SU-DHL-6 (cell line): ENCODE results near the gene MYH11.

ENCODE experiments used
- H2AFZ ChIP-seq: fragments of 200-600 bp; sonication (generic); 2 replicates; pipeline ENCODE4 v1.6.1; 2014; ENCODE audit warnings: low read depth, mild to moderate bottlenecking, moderate library complexity, mixed read lengths, antibody characterized with exemption, low read length; ENCODE audit not compliant: severe bottlenecking
- H3F3A ChIP-seq: fragments of 200-600 bp; shearing (Covaris generic); 2 replicates; pipeline ENCODE4 v1.6.0; 2016; ENCODE audit warnings: antibody characterized with exemption, mild to moderate bottlenecking; ENCODE audit not compliant: insufficient read depth
- H3K27ac ChIP-seq: fragments of 200-600 bp; sonication (generic); 2 replicates; pipeline ENCODE4 v1.5.1; 2016; ENCODE audit warnings: low read depth, mild to moderate bottlenecking, low read length, moderate library complexity, mixed read lengths
- H3K27me3 ChIP-seq: fragments of 200-600 bp; sonication (generic), shearing (Covaris generic); 2 replicates; pipeline ENCODE4 v1.6.0; 2014; ENCODE audit warnings: mild to moderate bottlenecking, low read length
- H3K36me3 ChIP-seq: fragments of 200-600 bp; sonication (generic); 2 replicates; pipeline ENCODE4 v1.6.1; 2014; ENCODE audit warnings: mild to moderate bottlenecking, low read length, mixed read lengths
- H3K4me2 ChIP-seq: fragments of 300-600, 200-600 bp; shearing (Covaris generic), sonication (generic); 2 replicates; pipeline ENCODE4 v1.6.0; 2014; ENCODE audit warnings: low read length, low read depth, mild to moderate bottlenecking; ENCODE audit not compliant: poor library complexity, severe bottlenecking
- H3K4me3 ChIP-seq: fragments of 200-600 bp; sonication (generic); 2 replicates; pipeline ENCODE4 v1.5.1; 2014; ENCODE audit warnings: antibody characterized with exemption, low read length, mild to moderate bottlenecking, mixed read lengths; ENCODE audit not compliant: insufficient read depth, poor library complexity, severe bottlenecking
- H3K79me2 ChIP-seq: fragments of 200-600 bp; sonication (generic); 2 replicates; pipeline ENCODE4 v1.6.1; 2014; ENCODE audit warnings: mild to moderate bottlenecking, low read length, moderate library complexity; ENCODE audit not compliant: insufficient read depth
- H3K9ac ChIP-seq: fragments of 200-600 bp; sonication (generic); 2 replicates; pipeline ENCODE4 v1.7.0; 2014; ENCODE audit warnings: mild to moderate bottlenecking, low read length
- H3K9me2 ChIP-seq: fragments of 200-600 bp; sonication (generic); replicated peaks from 2 replicates; pipeline ENCODE4 v1.6.1; 2014; ENCODE audit warnings: low read length; ENCODE audit not compliant: insufficient read depth
- H3K9me3 ChIP-seq: fragments of 200-600 bp; sonication (generic); 2 replicates; pipeline ENCODE4 v1.6.1; 2014; ENCODE audit warnings: low read length, mixed read lengths; ENCODE audit not compliant: insufficient read depth
- H4K20me1 ChIP-seq: fragments of 200-600 bp; sonication (generic); 2 replicates; pipeline ENCODE4 v1.6.1; 2014; ENCODE audit warnings: low read depth, mild to moderate bottlenecking, antibody characterized with exemption, low read length, moderate library complexity, mixed read lengths
- CTCF ChIP-seq: fragments of 200-600 bp; sonication (generic); IDR thresholded peaks from one replicate; pipeline ENCODE4 v1.5.1; 2017; ENCODE audit warnings: antibody characterized with exemption, mild to moderate bottlenecking, low read length, moderate library complexity; ENCODE audit not compliant: insufficient read depth, poor library complexity, severe bottlenecking
- EZH2phosphoT487 ChIP-seq: fragments of 200-600 bp; sonication (generic), shearing (Covaris generic); conservative IDR thresholded peaks from 2 replicates; pipeline ENCODE4 v1.6.1; 2018; ENCODE audit warnings: mild to moderate bottlenecking, antibody characterized with exemption, low read length, moderate library complexity, mixed read lengths

The MYH11 gene

DNA sequence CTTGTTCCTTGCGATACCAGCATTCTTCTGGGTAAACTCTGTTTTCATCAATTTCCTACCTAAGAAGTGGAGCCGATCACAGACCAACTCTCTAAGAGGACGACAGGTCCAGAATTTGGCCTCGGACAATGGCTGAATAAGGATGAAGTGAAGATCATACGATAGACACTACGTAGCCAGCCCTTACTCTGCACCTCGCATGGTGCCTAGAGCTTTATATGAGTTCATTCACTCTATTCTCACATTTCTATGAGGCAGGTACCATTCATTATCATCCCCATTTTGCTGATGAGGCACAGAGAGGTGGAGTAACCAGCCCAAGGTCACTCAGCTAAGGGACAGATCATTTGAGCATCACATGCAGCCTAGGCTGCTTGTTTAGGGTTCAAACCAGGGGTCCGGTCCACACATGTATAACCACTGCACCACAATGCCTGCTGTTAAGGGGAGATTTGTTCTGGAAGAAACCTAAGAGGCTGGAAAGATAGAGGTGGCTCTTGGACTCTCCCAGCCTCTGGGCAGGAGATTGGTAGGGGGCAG, 78.6 kb downstream of the MYH11 start:
- TF ChIP-seq EZH2phosphoT487 (no peak), CTCF (no peak)

GRCh38 chr16:15777533-15778203, 79.2 kb downstream of the MYH11 start:
- Histone ChIP-seq H3K9me2 (no peaks in the 10 kb centered on the region), H3K4me2 (no peak overlapping the region)

More for the DNA sequence above, 78.6 kb downstream of the MYH11 start:
- no peak overlapping the region for H3K4me3 ChIP-seq
- no peaks in the 10 kb centered on the region for H3K79me2 ChIP-seq
- H4K20me1 ChIP-seq, result no peaks in the 10 kb centered on the region
- H3K4me2 ChIP-seq, result no peak overlapping the region
- no peak overlapping the region for H2AFZ ChIP-seq
- no peaks in the 10 kb centered on the region for H3K9me2 ChIP-seq
- no peaks in the 10 kb centered on the region for H3K9me3 ChIP-seq
- no peaks in the 10 kb centered on the region for H3K36me3 ChIP-seq
- no peak overlapping the region for H3K9ac ChIP-seq
- no peak overlapping the region for H3K27ac ChIP-seq
- no peaks in the 10 kb centered on the region for H3F3A ChIP-seq
- H3K27me3 ChIP-seq, result no peaks in the 10 kb centered on the region

DNA sequence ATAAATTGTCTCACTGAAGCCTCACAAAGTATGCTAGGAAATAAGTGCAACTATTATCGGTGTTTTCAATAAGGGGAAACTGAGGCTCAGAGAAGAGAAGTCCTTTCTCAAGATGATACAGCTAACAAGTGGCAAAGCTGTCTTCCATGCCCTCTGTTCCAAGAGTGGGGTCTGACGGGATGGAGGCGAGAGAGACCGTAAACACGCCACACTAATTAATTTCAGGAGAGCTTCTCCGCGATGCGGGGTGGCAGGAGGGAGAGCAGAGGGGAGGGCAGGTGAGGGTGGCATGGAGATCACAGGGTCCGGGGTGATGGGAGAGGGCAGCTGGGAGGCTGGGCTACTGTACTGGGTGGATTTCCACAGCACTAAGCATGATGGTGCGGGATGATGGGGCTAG, 80.3 kb downstream of the MYH11 start:
- no peak overlapping the region for H3K4me2 ChIP-seq
- H2AFZ ChIP-seq, result no peak overlapping the region
- H3K4me3 ChIP-seq, result no peak overlapping the region
- H4K20me1 ChIP-seq, result no peaks in the 10 kb centered on the region
- no peak for TF ChIP-seq EZH2phosphoT487
- no peak for TF ChIP-seq CTCF
- no peaks in the 10 kb centered on the region for H3F3A ChIP-seq
- H3K27me3 ChIP-seq, result no peaks in the 10 kb centered on the region
- H3K79me2 ChIP-seq, result no peaks in the 10 kb centered on the region
- H3K36me3 ChIP-seq, result no peaks in the 10 kb centered on the region
- H3K27ac ChIP-seq, result no peak overlapping the region
- no peaks in the 10 kb centered on the region for H3K9me2 ChIP-seq
- H3K9me3 ChIP-seq, result no peaks in the 10 kb centered on the region
- no peak overlapping the region for H3K9ac ChIP-seq

More at GRCh38 chr16:15777533-15778203, 79.2 kb downstream of the MYH11 start:
- Histone ChIP-seq H3K36me3 (no peaks in the 10 kb centered on the region), H3F3A (no peaks in the 10 kb centered on the region), H3K9ac (no peak overlapping the region), H3K79me2 (no peaks in the 10 kb centered on the region), H3K4me3 (no peak overlapping the region), H4K20me1 (no peaks in the 10 kb centered on the region), H3K27me3 (no peaks in the 10 kb centered on the region), H2AFZ (no peak overlapping the region), H3K9me3 (no peaks in the 10 kb centered on the region), H3K27ac (no peak overlapping the region)
- TF ChIP-seq CTCF, result peak; percentile 37
- TF ChIP-seq EZH2phosphoT487, result no peak
